GM21786 (cell line): ENCODE data around the gene UST.
"Not testable (repeated sequence)": the region's sequence is repeated elsewhere in the genome, so short reads cannot be mapped to it uniquely, and the experiment has no call there.

Experiments
- ATAC-seq: cut with Tn5 transposase; IDR thresholded peaks from one replicate; pipeline ENCODE4 v1.9.1; 2021; ENCODE audit not compliant: unreplicated experiment

The UST gene

GRCh38 chr6:148891405-148891783 is 144.6 kb downstream of the UST start:
- no peak for ATAC-seq

DNA sequence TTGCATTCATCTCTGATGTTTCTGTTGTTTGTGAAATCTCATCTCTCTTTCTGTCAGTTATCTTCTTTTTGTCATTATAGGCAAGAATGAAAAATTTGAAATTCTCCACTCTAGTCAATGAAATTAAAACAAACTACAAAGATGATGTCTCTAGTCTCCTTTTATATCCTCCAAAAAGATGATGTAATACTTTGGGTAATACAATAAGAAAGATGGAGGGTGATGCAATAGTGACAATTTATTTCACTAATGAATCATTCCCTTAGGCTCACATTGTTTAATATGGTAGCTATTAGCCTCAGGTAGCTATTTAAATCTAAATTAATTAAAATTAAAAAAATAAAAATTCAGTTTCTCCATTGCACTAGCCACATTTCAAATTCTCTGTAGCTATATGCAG is 145.4 kb downstream of the UST start:
- no peak for ATAC-seq

DNA sequence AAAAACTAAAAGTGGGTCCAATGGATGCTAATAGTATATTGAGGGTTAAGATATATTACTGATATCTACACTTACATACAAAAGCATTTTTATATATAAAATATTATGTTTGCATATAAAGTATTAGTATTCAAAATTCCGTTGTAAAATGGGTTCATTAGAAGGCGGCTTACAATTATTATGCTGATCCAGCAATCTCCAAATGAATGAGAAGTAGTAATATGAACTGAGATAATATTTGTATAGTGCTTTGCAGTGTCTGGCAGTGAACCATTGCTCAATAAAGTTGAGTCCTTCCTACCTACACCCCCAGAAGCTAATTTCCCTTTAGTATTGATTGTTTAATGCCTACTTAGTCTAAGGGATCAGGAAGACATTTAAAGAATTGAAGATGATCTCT is 146.2 kb downstream of the UST start:
- no peak for ATAC-seq

- ATAC-seq: no peak
Observed at GRCh38 chr6:148893481-148893880, 146.7 kb downstream of the UST start.

DNA sequence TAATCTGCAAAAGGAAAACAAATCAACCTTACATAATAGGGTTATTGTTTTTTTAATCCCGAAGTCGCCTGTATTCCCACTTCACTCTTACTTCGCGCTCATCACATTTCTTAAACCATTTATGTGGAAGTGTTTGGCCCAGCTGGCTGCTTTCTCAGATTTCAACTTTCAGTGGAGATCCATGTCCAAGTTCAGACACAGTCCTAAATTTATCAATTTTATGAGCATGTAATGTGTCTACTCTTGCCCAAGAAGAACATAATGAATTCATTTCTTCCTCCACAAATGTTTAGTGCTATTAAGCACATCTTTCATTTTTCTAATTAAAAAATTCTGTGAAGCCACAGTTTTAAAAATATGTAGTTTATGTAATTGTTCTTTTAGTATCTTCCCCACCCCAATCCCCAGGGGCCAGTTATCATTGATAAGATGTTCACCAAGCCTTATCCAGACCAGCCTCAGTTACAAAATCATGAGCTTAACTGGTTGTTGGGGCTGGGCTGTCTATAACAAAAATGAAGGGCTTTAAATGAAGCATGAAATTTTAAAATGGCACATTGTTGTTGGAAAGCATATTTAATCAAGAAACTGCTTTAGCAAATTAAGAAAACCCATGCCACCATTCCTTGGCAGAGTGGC is 151.7 kb downstream of the UST start:
- no peak for ATAC-seq

DNA sequence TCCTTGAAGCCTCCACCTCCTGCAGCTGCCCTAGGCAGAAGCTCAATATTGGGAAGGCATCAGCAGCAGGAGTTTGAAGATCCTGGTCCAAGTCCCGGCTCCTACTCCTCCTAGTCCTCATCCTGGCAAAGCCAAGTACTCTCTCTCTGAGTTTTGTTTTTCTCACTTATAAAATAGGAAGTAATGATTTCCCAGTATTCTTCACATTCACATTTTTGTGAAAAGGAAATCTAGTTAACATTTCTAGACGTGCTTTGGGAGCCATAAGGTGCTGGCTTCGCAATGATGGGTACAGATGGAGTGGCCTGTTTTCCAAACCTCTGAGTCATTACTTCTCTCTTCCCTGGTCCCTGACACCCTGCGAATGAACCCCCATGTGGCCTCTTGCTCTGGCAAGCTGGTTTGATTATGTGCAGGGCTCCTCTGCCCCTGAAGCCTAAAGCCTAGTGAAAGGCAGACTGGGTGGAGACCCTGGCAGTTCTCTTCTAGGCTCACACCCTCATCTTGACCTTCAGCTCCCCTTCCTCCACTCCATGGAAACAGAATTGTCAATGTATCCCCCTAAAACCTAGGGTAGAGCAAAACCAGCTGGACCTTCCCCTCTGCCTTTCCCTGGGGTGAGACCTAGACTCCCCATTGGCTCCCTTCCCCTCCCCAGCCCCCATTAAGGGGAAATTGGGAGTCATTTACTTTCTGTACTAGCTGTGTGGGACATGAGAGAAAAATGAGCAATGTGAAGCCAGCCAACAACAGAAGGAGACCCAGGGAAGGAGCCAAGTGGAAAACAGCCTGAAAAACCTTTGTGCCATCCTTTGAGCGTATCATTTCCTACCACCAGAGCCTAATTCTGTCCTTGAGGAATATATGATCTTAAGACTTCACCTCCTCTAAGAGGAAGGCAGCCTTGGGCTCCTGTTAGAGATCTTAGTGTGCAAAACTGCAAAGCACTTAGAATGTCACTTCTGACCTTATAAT is 158.4 kb downstream of the UST start:
- ATAC-seq: no peak

GRCh38 chr6:148905901-148906300 is 159.1 kb downstream of the UST start:
- ATAC-seq: no peak

GRCh38 chr6:148906386-148906785 is 159.6 kb downstream of the UST start:
- no peak for ATAC-seq

- no peak for ATAC-seq
Observed at GRCh38 chr6:148907573-148907972, 160.7 kb downstream of the UST start.

DNA sequence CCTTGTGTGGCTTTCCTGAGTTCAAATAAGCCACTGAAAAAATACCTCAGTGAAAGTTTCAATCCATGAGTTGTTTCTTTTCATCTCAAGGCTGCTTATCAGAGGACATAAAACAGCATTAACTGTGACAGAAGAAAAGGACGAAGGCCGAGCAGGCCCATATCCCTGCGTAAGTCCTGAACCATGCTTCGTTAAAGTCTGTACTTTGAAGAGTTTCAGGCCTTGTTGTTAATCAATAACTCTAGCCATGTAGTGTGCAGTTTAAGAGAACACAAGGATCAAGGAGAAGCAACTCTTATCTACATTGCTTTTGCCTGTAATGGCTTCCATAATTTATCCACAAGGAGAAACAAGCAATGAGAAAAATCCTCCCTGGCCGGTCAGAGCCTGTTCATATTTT is 165.4 kb downstream of the UST start:
- ATAC-seq: no peak

DNA sequence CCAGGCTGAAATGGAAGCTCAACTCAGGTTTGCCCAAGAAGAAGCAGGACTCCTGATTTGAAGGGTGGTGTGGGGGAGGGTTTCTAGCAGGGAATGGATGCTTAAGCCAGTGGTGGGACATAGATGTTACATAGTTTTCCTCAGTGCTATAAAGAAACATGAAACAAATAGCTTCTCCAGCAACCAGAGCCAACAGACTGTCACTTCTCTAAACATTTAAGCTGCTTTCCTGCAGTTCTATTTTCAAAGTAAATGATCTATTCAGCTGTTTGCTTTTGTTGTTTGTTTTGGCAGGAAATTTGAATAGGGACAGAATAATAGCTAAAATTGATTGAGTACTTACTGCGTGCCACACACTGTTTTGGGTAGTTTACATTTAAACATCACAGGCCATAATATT is 169.0 kb downstream of the UST start:
- ATAC-seq: no peak

GRCh38 chr6:148916485-148916884 is 169.7 kb downstream of the UST start:
- not testable (repeated sequence) for ATAC-seq

GRCh38 chr6:148924226-148925012 is 177.6 kb downstream of the UST start:
- no peak for ATAC-seq

- no peak for ATAC-seq
Observed at GRCh38 chr6:148925701-148926100, 178.9 kb downstream of the UST start.

DNA sequence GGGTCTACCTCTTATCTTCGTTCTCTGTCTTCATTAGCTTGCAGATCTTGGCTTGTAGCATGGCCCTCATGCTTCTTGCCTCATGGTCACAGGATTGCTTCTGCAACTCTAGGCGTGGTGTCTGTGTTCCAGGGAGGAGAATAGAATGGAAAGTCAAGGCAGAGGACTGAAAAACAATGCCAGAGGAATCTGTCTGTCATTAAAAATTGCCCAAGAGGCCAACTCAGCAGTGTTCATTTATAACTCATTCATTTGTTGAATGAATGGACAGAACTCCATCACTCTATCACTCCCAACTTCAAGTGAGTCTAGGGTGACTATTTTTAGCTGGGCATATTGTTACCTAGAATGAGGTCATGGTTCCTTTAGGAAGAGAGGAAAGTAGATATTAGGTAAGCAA is 179.6 kb downstream of the UST start:
- no peak for ATAC-seq

DNA sequence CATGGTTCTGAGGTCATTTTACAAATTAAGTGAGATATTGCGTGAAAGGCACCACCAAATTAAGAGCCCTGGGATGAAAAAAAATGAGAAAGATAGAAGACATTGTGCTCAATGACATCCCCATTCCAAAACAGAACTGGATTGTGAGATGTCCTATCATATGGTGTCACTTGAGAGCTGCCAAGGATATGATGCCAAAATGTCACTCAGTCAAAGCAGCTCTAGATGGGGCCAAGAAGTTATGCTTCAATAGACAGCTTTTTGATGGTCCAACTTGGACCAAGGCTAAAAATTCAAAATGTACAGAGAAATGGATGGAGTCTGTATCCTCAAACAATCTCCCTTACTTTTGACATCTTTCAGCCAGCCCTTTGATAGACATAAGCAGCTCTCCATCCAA is 180.8 kb downstream of the UST start:
- no peak for ATAC-seq

- ATAC-seq: no peak
Observed at GRCh38 chr6:148928811-148929210, 182.0 kb downstream of the UST start.

DNA sequence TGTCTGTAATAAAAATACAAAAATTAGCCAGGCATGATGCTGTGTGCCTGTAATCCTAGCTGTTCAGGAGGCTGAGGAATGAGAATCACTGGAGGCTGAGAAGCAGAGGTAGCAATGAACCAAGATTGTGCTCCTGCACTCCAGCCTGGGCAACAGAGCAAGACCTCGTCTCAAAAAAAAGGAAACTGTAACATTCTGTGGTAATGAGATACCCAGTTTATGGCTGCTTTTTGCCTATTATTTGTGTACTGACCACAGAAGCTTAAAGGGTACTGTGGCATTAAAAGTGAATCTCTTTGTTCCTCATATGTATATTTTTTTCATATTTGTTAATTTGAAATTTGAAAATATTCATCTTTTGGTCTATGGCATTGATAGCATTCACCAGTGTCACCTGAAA is 185.4 kb downstream of the UST start:
- no peak for ATAC-seq

DNA sequence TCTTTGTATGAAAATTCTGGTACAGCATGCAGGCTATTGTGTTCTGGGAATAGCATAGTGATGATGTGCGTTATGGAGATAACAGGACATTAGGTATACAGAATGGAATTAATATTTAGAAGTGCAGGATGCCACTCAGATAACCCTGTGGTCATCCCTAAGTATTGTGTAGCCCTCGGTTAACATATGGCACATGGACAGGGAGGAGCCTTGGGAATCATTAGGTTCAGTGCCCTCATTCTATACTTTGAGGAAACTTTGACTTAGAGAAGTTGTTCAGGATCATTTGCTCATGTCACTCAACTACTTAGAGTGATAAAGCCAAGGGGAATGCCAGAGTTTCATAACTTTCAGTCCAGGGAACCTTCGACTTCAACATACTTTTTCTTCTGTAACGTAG is 185.9 kb downstream of the UST start:
- ATAC-seq: no peak

GRCh38 chr6:148934539-148934938 is 187.7 kb downstream of the UST start:
- no peak for ATAC-seq

DNA sequence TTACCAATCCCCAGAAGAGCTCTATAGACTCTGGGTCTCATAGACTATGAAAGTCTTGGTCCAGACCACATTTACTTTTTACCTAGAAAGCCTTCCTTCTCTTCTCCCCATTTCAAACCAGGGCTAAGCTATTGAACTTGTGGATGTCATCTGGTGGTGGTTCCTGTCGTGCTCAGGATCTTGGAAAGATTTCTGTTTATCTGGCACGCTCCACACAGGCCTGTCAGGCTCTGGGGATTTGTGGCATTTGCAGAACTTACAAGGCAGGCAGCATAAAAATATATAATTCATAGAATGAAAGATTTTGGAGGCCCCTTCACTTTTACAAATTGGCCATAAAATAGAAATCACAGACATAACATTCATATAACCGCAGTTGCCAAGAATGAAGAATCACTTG is 188.1 kb downstream of the UST start:
- ATAC-seq: no peak
